Measurements from ENCODE around the gene MRPS7. TPM values are rescaled to one million over a fixed set of nuclear protein-coding genes. Genes with fewer than 3 reads are reported as not detected.

MRPS7 gene
- total RNA-seq (10 to 100 TPM; 11.3 to 24.1 (median 19.2) TPM), polyA plus RNA-seq (10 to 100 TPM; 23.3 to 34.0 TPM)

DNA sequence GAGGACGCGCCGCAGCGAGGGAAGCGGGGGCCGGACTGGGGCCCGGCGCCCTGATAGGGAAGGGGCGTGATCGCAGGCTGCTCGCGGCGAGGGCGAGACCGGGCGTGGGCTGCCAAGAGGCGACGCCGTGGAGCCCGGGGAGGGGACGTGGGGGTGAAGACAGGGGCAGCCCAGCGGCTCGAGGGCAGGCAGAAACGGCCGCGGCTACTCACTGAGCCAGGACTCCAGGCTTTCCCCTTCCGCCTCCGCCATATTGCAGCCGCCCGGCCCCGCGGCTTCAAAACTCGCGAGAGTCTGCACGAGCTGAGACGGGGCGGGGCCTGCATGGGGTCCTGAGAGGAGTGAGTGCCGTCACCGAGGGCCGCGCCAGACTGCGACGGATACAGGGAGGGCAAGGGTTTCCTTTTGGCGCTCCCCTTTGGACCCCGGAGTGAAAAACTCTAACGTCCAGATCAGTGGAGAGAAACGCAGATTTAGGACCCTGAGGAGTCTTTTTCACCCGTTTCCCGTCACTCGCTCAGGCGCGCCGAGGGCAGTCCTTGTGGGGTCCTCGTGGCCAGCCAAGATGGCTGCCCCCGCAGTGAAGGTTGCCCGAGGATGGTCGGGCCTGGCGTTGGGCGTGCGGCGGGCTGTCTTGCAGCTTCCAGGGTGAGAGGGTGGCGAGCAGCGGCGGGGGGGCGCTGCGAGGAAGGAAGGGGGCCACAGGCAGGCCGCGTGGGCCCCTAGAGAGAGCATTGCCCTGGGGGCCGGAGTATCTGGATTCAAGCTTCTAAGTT, at the start of gene MRPS7, which contains the start of gene GGA3:
MRPS7 (plus strand) TSS at position 544 of the 776 bp plus-strand sequence; CDS start at position 566, 22 bp downstream.
GGA3 (minus strand) TSS at position 271 of the 776 bp plus-strand sequence; CDS start at position 252, 19 bp downstream.
- peaks cover 3 to 17% (median 4%) of the 10 kb centered on the region in 3 donors for H3K36me3 ChIP-seq
- 1% methylated on average over 58 to 68 of the region's 69 CpGs for WGBS, 2 donors
- H3K4me1 ChIP-seq: peaks cover 8 to 17% (median 10%) of the 10 kb centered on the region in 3 donors
- no peaks in the 10 kb centered on the region for H3K9me3 ChIP-seq
- ATAC-seq (peak; percentile 98 to 99 (median 98)), FAIRE-seq (no peak), DNase-seq (peak; percentile 92 to 98 (median 94))
- TF ChIP-seq, protein P1, sequence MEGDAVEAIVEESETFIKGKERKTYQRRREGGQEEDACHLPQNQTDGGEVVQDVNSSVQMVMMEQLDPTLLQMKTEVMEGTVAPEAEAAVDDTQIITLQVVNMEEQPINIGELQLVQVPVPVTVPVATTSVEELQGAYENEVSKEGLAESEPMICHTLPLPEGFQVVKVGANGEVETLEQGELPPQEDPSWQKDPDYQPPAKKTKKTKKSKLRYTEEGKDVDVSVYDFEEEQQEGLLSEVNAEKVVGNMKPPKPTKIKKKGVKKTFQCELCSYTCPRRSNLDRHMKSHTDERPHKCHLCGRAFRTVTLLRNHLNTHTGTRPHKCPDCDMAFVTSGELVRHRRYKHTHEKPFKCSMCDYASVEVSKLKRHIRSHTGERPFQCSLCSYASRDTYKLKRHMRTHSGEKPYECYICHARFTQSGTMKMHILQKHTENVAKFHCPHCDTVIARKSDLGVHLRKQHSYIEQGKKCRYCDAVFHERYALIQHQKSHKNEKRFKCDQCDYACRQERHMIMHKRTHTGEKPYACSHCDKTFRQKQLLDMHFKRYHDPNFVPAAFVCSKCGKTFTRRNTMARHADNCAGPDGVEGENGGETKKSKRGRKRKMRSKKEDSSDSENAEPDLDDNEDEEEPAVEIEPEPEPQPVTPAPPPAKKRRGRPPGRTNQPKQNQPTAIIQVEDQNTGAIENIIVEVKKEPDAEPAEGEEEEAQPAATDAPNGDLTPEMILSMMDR (IDR thresholded peaks at IDR 0.05): no peak
- H3K27me3 ChIP-seq: no peaks in the 10 kb centered on the region
- H3K27ac ChIP-seq: peak within 1 kb of the TSS; percentile 96 to 99 (median 98)
- H3K4me3 ChIP-seq: peak within 1 kb of the TSS; percentile 98 to 100 (median 100)
- intact Hi-C loops (cut with DNase I): no loop called here

DNA sequence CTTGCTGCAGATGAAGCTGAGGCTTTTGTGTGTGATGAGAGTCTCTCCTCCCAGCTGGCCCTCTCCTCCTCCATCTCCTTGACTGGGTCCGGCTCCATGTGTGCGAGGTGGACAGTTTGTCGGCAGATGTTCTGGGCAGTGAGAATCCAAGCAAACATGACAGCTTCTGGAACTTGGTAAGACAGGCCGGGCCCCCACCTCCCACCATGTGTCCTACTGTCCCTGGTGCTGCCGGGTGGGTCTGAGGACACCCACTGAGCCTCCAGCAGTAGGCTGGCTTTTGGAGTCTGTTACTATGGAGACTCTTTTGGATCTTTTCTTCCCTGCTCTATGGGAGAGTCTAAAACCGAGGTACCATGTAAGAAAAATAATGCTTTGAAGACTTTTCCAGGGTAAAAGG, 43.5 kb upstream of the MRPS7 start:
- WGBS, 2 donors: 92 to 94% methylated on average over 6 of the region's 6 CpGs
- no peaks in the 10 kb centered on the region for H3K27me3 ChIP-seq
- DNase-seq (no peak), ATAC-seq (no peak), FAIRE-seq (no peak)
- intact Hi-C loops (cut with DNase I): no loop called here
- H3K4me3 ChIP-seq: no peak overlapping the region
- H3K9me3 ChIP-seq: no peaks in the 10 kb centered on the region
- TF ChIP-seq, protein P1 (IDR thresholded peaks at IDR 0.05): no peak
- peaks cover 0 to 47% (median 6%) of the 10 kb centered on the region in 3 donors for H3K36me3 ChIP-seq
- H3K4me1 ChIP-seq: no peaks in the 10 kb centered on the region
- H3K27ac ChIP-seq: no peak overlapping the region

DNA sequence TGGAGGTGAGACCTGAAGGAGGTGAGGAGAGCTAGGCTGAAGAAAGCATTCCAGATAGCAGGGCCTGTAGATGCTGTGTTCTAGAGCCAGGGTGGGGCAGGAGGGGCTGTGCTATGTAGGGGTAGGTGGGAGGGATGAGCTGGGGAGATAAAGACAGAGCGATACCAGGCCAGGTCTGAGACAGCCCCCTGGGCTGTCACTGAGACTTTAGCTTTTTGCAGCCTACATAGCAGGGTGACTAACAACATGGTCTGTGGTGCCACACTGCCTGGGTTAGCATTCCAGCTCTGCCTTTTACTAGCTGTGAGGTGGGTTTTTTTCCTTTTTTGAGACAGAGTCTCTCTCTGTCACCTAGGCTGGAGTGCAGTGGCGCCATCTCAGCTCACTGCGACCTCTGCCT, 41.9 kb upstream of the MRPS7 start:
- no peaks in the 10 kb centered on the region for H3K9me3 ChIP-seq
- ATAC-seq (no peak), FAIRE-seq (no peak), DNase-seq (no peak)
- WGBS, 2 donors: 98 to 100% methylated on average over 3 of the region's 3 CpGs
- TF ChIP-seq, protein P1 (IDR thresholded peaks at IDR 0.05): no peak
- intact Hi-C loops (cut with DNase I): no loop called here
- no peaks in the 10 kb centered on the region for H3K4me1 ChIP-seq
- H3K4me3 ChIP-seq: no peak overlapping the region
- no peak overlapping the region for H3K27ac ChIP-seq
- no peaks in the 10 kb centered on the region for H3K27me3 ChIP-seq
- peaks cover 0 to 31% (median 6%) of the 10 kb centered on the region in 3 donors for H3K36me3 ChIP-seq

DNA sequence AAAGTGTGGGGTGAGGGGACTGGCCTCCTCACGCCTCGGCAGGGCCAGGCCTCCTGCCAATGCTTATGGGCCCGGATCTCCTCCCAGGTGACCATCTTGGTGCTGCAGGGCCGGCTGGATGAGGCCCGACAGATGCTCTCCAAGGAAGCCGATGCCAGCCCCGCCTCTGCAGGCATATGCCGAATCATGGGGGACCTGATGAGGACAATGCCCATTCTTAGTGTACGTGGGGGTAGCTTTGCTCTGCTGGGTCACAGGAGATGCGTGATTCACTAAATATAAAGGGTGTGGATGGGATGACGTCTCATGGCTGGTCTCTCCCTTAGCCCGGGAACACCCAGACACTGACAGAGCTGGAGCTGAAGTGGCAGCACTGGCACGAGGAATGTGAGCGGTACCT, 36.7 kb upstream of the MRPS7 start:
- ATAC-seq (no peak), FAIRE-seq (no peak), DNase-seq (no peak)
- H3K27ac ChIP-seq: no peak overlapping the region
- H3K4me1 ChIP-seq: no peaks in the 10 kb centered on the region
- no peak overlapping the region for H3K4me3 ChIP-seq
- peaks cover 0 to 34% (median 13%) of the 10 kb centered on the region in 3 donors for H3K36me3 ChIP-seq
- no peaks in the 10 kb centered on the region for H3K9me3 ChIP-seq
- intact Hi-C loops (cut with DNase I): no loop called here
- TF ChIP-seq, protein P1 (IDR thresholded peaks at IDR 0.05): no peak
- WGBS, 2 donors: 82 to 83% methylated on average over 14 of the region's 14 CpGs
- H3K27me3 ChIP-seq: no peaks in the 10 kb centered on the region

DNA sequence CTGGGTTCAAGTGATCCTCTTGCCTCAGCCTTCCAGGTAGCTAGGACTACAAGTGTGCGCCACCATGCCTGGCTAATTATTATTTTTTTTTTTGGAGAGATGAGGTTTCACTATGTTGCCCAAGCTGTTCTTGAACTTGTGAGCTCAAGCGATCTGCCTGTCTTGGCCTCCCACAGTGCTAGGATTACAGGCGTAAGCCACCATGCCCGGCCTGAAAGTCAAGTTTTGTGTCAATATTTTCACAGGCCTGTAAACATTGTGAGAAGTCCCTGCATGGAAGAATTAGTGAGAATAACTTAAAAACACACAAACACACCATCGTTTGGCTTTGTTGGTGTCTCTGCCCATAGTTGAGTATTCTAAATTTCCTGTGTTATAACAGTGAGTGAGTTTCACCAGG, 34.0 kb upstream of the MRPS7 start:
- TF ChIP-seq, protein P1 (IDR thresholded peaks at IDR 0.05): no peak
- 78 to 84% methylated on average over 5 of the region's 5 CpGs for WGBS, 2 donors
- Histone ChIP-seq H3K4me1 (no peaks in the 10 kb centered on the region), H3K36me3 (peaks cover 0 to 44% (median 16%) of the 10 kb centered on the region in 3 donors), H3K9me3 (no peaks in the 10 kb centered on the region), H3K4me3 (no peak overlapping the region), H3K27ac (no peak overlapping the region), H3K27me3 (no peaks in the 10 kb centered on the region)
- ATAC-seq (no peak), DNase-seq (no peak), FAIRE-seq (no peak)
- intact Hi-C loops (cut with DNase I): no loop called here
